Keratinocyte (primary cell): ENCODE data around the gene CDKN1A. TPM values are rescaled to one million over a fixed set of nuclear protein-coding genes. Genes with fewer than 3 reads are reported as not detected.

Experiments
- DNase-seq: peaks from one replicate; pipeline ENCODE4 v3.0.0-alpha.2; 2011; ENCODE audit warnings: low read depth, missing footprints, low spot score
- FAIRE-seq: peaks from 2 replicates; lab custom pipeline; 2011; peaks lifted over from hg19 to GRCh38; lab: Jason Lieb, UNC
- H2AFZ ChIP-seq: 2 replicates; pipeline ENCODE4 v1.6.0; 2012; ENCODE audit warnings: low read length, control low read depth, inconsistent platforms; ENCODE audit not compliant: control insufficient read depth
- H3K27ac ChIP-seq: 2 replicates; pipeline ENCODE4 v1.5.1; 2011; ENCODE audit warnings: low read length; ENCODE audit not compliant: control insufficient read depth, insufficient read depth
- H3K27me3 ChIP-seq: 3 replicates; pipeline ENCODE4 v1.6.0; 2011; ENCODE audit warnings: low read length; ENCODE audit not compliant: control insufficient read depth, insufficient read depth; ENCODE audit errors: extremely low read depth
- H3K36me3 ChIP-seq, 2 experiments: 2 replicates in 1 of 2; 3 replicates in 1 of 2; pipeline ENCODE4 v1.5.1; 2011; ENCODE audit warnings: low read length in 2 of 2, mild to moderate bottlenecking in 1 of 2; ENCODE audit not compliant: control insufficient read depth in 2 of 2, insufficient read depth in 2 of 2; ENCODE audit errors: extremely low read depth in 1 of 2
- H3K4me1 ChIP-seq: 3 replicates; pipeline ENCODE4 v1.5.1; 2011; ENCODE audit warnings: low read length; ENCODE audit not compliant: control insufficient read depth, insufficient read depth; ENCODE audit errors: extremely low read depth
- H3K4me2 ChIP-seq: 3 replicates; pipeline ENCODE4 v1.6.0; 2011; ENCODE audit warnings: low read depth, low read length; ENCODE audit not compliant: control insufficient read depth, insufficient read depth; ENCODE audit errors: extremely low read depth
- H3K4me3 ChIP-seq, 3 experiments: fragments of 200-600 bp in 1 of 3; sonication (generic) in 1 of 3; 2 replicates in 2 of 3; 3 replicates in 1 of 3; pipeline ENCODE4 v1.5.1; 2011 to 2016; ENCODE audit warnings: low read length in 3 of 3, mild to moderate bottlenecking in 3 of 3, control low read depth in 2 of 3, inconsistent platforms in 1 of 3, low read depth in 1 of 3, mixed read lengths in 1 of 3, mixed run types in 1 of 3, moderate library complexity in 1 of 3; ENCODE audit not compliant: control insufficient read depth in 2 of 3, insufficient read depth in 2 of 3; ENCODE audit errors: extremely low read depth in 1 of 3
- H3K79me2 ChIP-seq: 2 replicates; pipeline ENCODE4 v1.6.0; 2012; ENCODE audit warnings: low read length; ENCODE audit not compliant: control insufficient read depth, insufficient read depth
- H3K9ac ChIP-seq: 3 replicates; pipeline ENCODE4 v1.6.0; 2011; ENCODE audit warnings: low read length; ENCODE audit not compliant: control insufficient read depth, insufficient read depth; ENCODE audit errors: extremely low read depth
- H3K9me1 ChIP-seq: 3 replicates; pipeline ENCODE4 v1.6.0; 2011; ENCODE audit warnings: low read length; ENCODE audit not compliant: control insufficient read depth, insufficient read depth; ENCODE audit errors: extremely low read depth
- H3K9me3 ChIP-seq: 2 replicates; pipeline ENCODE4 v1.5.1; 2012; ENCODE audit warnings: low read depth, low read length; ENCODE audit not compliant: control insufficient read depth
- H4K20me1 ChIP-seq: 3 replicates; pipeline ENCODE4 v1.6.0; 2011; ENCODE audit warnings: low read length; ENCODE audit not compliant: control insufficient read depth, insufficient read depth; ENCODE audit errors: extremely low read depth
- EZH2 ChIP-seq: IDR thresholded peaks from one replicate; pipeline ENCODE4 v1.6.1; 2012; ENCODE audit warnings: inconsistent platforms, mild to moderate bottlenecking, low read length, moderate library complexity
- dilution Hi-C: fragments of 300-500 bp; cut with MboI; formaldehyde crosslinking; loops from one replicate; pipeline ENCODE4 v1.7.0; 2020; ENCODE audit warnings: low sequenced_read_pairs; ENCODE audit not compliant: extremely low pct_ligation_motif_present
- polyA plus RNA-seq, 5 experiments: library from polyadenylated mRNA; depleted of rRNA in 3 of 5; stranded (reverse) in 3 of 5; stranded (forward) in 1 of 5; unstranded in 1 of 5; fragments of >200 nt; gene quantifications; 1 replicate in 1 of 5; 2 replicates in 3 of 5; 3 replicates in 1 of 5; pipeline versions ENCODE4 v1.2.1 to v1.2.3, GENCODE V29; 2011 to 2012; ENCODE audit warnings: missing spikeins in 2 of 5, low read depth in 1 of 5, low replicate concordance in 1 of 5
- TF ChIP-seq, protein P1 (sequence below), 3 experiments: IDR thresholded peaks in 1 of 3; conservative IDR thresholded peaks in 1 of 3; optimal IDR thresholded peaks in 1 of 3; 2 replicates in 2 of 3; 3 replicates in 1 of 3; pipeline versions ENCODE3 to v1.5.1; 2011; ENCODE audit warnings: low read length in 3 of 3, mild to moderate bottlenecking in 3 of 3, moderate library complexity in 2 of 3, control low read depth in 1 of 3, inconsistent platforms in 1 of 3; ENCODE audit not compliant: insufficient read depth in 2 of 3; ENCODE audit errors: extremely low read depth in 1 of 3

Gene CDKN1A
- polyA plus RNA-seq, 1 donor (not counting 4 experiments of a cell fraction or from before 2014, with no cell fraction given) = 185 TPM

DNA sequence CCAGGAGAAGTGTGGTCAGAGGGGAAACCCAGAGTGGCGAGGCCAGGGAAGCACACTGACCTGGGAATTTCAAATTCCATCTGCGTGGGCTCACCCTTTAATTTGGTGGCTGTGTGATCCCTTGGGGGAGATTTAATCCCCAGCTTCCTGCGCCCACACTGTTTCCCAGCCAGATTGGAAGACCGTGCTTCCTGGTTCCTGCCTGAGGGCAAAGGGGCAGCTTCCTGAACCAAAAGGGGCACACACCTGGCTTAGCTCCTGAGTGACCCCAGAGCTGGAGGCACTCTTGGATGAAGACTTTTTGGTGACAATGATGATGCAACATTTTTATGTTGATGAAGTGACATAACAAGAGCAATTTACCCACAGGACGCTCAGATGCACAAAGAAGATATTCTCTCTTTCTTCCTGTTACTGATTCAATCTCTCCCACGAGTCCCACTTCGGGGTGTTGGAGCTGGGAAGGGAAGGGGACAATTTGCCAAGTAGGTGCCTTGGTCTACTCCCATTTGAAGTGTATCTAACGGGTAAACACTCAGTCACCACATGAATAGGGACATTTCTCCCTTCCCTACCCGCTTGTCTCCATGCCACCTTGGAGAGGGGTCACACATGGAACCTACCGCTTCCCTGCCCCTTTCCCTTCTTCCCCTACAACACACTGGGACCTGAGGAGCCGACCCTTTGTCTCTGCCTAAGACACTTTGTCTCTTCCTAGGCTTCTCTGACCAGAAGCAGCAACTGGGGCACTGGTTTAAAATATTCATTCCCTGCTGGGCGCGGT is 28.6 kb upstream of the CDKN1A start:
- TF ChIP-seq, protein P1, sequence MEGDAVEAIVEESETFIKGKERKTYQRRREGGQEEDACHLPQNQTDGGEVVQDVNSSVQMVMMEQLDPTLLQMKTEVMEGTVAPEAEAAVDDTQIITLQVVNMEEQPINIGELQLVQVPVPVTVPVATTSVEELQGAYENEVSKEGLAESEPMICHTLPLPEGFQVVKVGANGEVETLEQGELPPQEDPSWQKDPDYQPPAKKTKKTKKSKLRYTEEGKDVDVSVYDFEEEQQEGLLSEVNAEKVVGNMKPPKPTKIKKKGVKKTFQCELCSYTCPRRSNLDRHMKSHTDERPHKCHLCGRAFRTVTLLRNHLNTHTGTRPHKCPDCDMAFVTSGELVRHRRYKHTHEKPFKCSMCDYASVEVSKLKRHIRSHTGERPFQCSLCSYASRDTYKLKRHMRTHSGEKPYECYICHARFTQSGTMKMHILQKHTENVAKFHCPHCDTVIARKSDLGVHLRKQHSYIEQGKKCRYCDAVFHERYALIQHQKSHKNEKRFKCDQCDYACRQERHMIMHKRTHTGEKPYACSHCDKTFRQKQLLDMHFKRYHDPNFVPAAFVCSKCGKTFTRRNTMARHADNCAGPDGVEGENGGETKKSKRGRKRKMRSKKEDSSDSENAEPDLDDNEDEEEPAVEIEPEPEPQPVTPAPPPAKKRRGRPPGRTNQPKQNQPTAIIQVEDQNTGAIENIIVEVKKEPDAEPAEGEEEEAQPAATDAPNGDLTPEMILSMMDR (optimal IDR thresholded peaks at IDR 0.05 in 1 of 3, IDR thresholded peaks at IDR 0.05 in 1 of 3, conservative IDR thresholded peaks at IDR 0.05 in 1 of 3; ENCODE audit: extremely low read depth in 1 of 3, insufficient read depth in 2 of 3, low read length in 3 of 3) = no peak
- TF ChIP-seq EZH2 = no peak
- Histone ChIP-seq H2AFZ (no peak overlapping the region), H3K9me3 (no peaks in the 10 kb centered on the region), H3K27ac (no peak overlapping the region), H3K9ac (no peak overlapping the region), H4K20me1 (no peaks in the 10 kb centered on the region), H3K4me1 (peaks cover 3% of the 10 kb centered on the region), H3K9me1 (no peaks in the 10 kb centered on the region), H3K79me2 (no peaks in the 10 kb centered on the region), H3K36me3 (no peaks in the 10 kb centered on the region), H3K4me3 (no peak overlapping the region), H3K27me3 (no peaks in the 10 kb centered on the region), H3K4me2 (no peak overlapping the region)
- DNase-seq (no peak), FAIRE-seq (no peak)
- dilution Hi-C loops = no loop called here

DNA sequence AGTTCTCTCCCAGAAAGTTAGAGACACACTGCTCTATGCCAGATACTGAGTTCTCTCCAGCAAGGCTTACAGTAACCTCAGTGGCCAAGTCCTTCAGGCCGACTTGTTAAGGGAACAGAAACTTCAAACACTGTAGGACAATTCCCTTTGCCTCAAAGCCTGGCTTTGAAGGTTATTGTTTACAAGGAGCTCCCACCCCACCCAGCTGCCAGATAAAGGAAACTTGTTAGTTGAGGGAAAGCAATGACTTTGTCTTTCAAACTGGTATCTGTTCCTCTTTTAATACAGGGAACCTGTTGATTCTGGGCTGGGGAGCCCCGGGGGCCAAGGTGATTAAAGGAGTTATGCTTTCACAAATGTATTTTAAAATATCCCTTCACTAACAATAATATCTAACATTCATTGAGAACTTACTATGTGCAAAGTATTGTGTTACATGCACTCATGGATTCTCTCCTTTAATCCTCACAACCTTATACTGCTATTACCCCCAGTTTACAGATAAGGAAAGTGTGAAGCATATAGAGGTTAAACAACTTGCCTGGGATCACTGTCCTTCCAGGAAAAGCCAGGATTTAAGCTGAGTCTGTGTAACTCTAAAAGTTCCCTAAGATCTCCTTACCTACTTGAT is 27.6 kb upstream of the CDKN1A start:
- Histone ChIP-seq H3K36me3 (no peaks in the 10 kb centered on the region), H2AFZ (no peak overlapping the region), H3K9ac (no peak overlapping the region), H3K27ac (no peak overlapping the region), H3K27me3 (no peaks in the 10 kb centered on the region), H3K9me3 (no peaks in the 10 kb centered on the region), H3K4me1 (no peaks in the 10 kb centered on the region), H3K79me2 (no peaks in the 10 kb centered on the region), H4K20me1 (no peaks in the 10 kb centered on the region), H3K4me3 (no peak overlapping the region), H3K9me1 (no peaks in the 10 kb centered on the region), H3K4me2 (no peak overlapping the region)
- dilution Hi-C loops = no loop called here
- no peak for FAIRE-seq
- TF ChIP-seq, protein P1 (optimal IDR thresholded peaks at IDR 0.05 in 1 of 3, IDR thresholded peaks at IDR 0.05 in 1 of 3, conservative IDR thresholded peaks at IDR 0.05 in 1 of 3; ENCODE audit: extremely low read depth in 1 of 3, insufficient read depth in 2 of 3, low read length in 3 of 3) = no peak
- TF ChIP-seq EZH2 = no peak
- DNase-seq = no peak
